ENCODE data around the gene THSD4.

GRCh38 chr15:71610728-71611552 is 495.7 kb downstream of the THSD4 start:
- no peak for TF ChIP-seq POLR2A (IDR thresholded peaks at IDR 0.05; ENCODE audit: low read depth, low read length)
- no peak for TF ChIP-seq TAF1 (IDR thresholded peaks at IDR 0.05; ENCODE audit: borderline replicate concordance, low read depth, low read length)
- no peak for TF ChIP-seq POLR2AphosphoS5 (IDR thresholded peaks at IDR 0.05; ENCODE audit: low read depth, low read length)
